Vagina (tissue), 2 donors: ENCODE measurements around the gene SAMD4A. TPM values are rescaled to one million over a fixed set of nuclear protein-coding genes. Genes with fewer than 3 reads are reported as not detected.
A peak's percentile ranks its signal among the peaks of the same experiment; 100 is the strongest.

Source experiments
- DNase-seq, 2 donors: peaks; one replicate each; pipeline ENCODE4 v3.0.0-alpha.2; 2017; ENCODE audit errors: extremely low spot score in 2 of 2
- H3K27ac ChIP-seq: fragments of 200-600 bp; sonication (generic); one replicate; pipeline ENCODE4 v1.5.1; 2019
- H3K27me3 ChIP-seq: fragments of 200-600 bp; sonication (generic); one replicate; pipeline ENCODE4 v1.5.1; 2019
- H3K36me3 ChIP-seq, 2 donors: fragments of 200-600 bp; sonication (generic); one replicate each; pipeline ENCODE4 v1.5.1; 2017 to 2019
- H3K4me1 ChIP-seq: fragments of 200-600 bp; sonication (generic); one replicate; pipeline ENCODE4 v1.5.1; 2019
- H3K4me3 ChIP-seq, 2 donors: fragments of 200-600 bp; sonication (generic); 1 replicate in 1 of 2; 2 replicates in 1 of 2; pipeline ENCODE4 v1.5.1; 2016 to 2019
- H3K9me3 ChIP-seq: fragments of 200-600 bp; sonication (generic); one replicate; pipeline ENCODE4 v1.5.1; 2019
- CTCF ChIP-seq, 3 experiments: fragments of 450-650 bp in 2 of 3; fragments of 200-600 bp in 1 of 3; sonication (generic) in 1 of 3; IDR thresholded peaks; one replicate each; pipeline ENCODE4 v1.5.1; 2017 to 2019; ENCODE audit warnings: antibody characterized with exemption in 3 of 3, mild to moderate bottlenecking in 2 of 3, moderate library complexity in 2 of 3
- POLR2A ChIP-seq, 2 donors: fragments of 450-650 bp; IDR thresholded peaks; one replicate each; pipeline ENCODE4 v1.6.1; 2017; ENCODE audit warnings: antibody characterized with exemption in 2 of 2, mild to moderate bottlenecking in 2 of 2, moderate library complexity in 2 of 2
- POLR2AphosphoS5 ChIP-seq, 2 donors: sonication (generic); formaldehyde crosslinking; IDR thresholded peaks; one replicate each; pipeline ENCODE4 v1.9.0; 2017; ENCODE audit warnings: antibody characterized with exemption in 2 of 2, mild to moderate bottlenecking in 2 of 2, low read depth in 1 of 2; ENCODE audit not compliant: insufficient read depth in 1 of 2
- intact Hi-C: fragments of 100-400 bp; cut with DNase I; formaldehyde crosslinking; loops from one replicate; pipeline ENCODE4 v1.15.1; 2023
- total RNA-seq: library from RNA; depleted of rRNA; stranded (reverse); fragments of >200 nt; gene quantifications from one replicate; pipeline ENCODE4 v1.2.3, GENCODE V29; 2016

The SAMD4A gene
- total RNA-seq, 1 donor from 2014 or later, result 43.0 TPM

GRCh38 chr14:54713379-54713778 is 146.5 kb downstream of the SAMD4A start:
- no peaks in the 10 kb centered on the region for H3K36me3 ChIP-seq
- H3K27me3 ChIP-seq, result no peaks in the 10 kb centered on the region
- DNase-seq, result no peak
- no peak overlapping the region for H3K4me3 ChIP-seq
- H3K4me1 ChIP-seq, result peaks cover 55% of the 10 kb centered on the region
- TF ChIP-seq POLR2A (IDR thresholded peaks at IDR 0.05) (no peak), CTCF (IDR thresholded peaks at IDR 0.05) (no peak), POLR2AphosphoS5 (IDR thresholded peaks at IDR 0.05; ENCODE audit: insufficient read depth in 1 of 2, low read depth in 1 of 2) (no peak)
- no peaks in the 10 kb centered on the region for H3K9me3 ChIP-seq
- intact Hi-C loops, result loop anchor here (5.0 kb wide), 1 partner anchor 59 kb away; no protein-coding TSS in a partner anchor
- peak overlapping the region; percentile 70 for H3K27ac ChIP-seq

- Histone ChIP-seq H3K27ac (peak overlapping the region; percentile 45), H3K4me1 (peaks cover 56% of the 10 kb centered on the region)
These were observed 148.3 kb downstream of the SAMD4A start for GRCh38 chr14:54715239-54715638.

GRCh38 chr14:54715811-54716210 is 148.9 kb downstream of the SAMD4A start:
- no peak overlapping the region for H3K4me3 ChIP-seq
- H3K36me3 ChIP-seq, result no peaks in the 10 kb centered on the region
- no peak for TF ChIP-seq CTCF (IDR thresholded peaks at IDR 0.05)
- TF ChIP-seq POLR2AphosphoS5 (IDR thresholded peaks at IDR 0.05; ENCODE audit: insufficient read depth in 1 of 2, low read depth in 1 of 2), result no peak
- no peak for TF ChIP-seq POLR2A (IDR thresholded peaks at IDR 0.05)
- no peak for DNase-seq
- peak overlapping the region; percentile 45 for H3K27ac ChIP-seq
- intact Hi-C loops, result no loop called here
- H3K9me3 ChIP-seq, result no peaks in the 10 kb centered on the region
- H3K27me3 ChIP-seq, result no peaks in the 10 kb centered on the region
- H3K4me1 ChIP-seq, result peaks cover 56% of the 10 kb centered on the region

More at GRCh38 chr14:54715239-54715638, 148.3 kb downstream of the SAMD4A start:
- no peak overlapping the region for H3K4me3 ChIP-seq
- H3K36me3 ChIP-seq, result no peaks in the 10 kb centered on the region
- intact Hi-C loops, result no loop called here
- TF ChIP-seq POLR2AphosphoS5 (IDR thresholded peaks at IDR 0.05; ENCODE audit: insufficient read depth in 1 of 2, low read depth in 1 of 2), result no peak
- TF ChIP-seq POLR2A (IDR thresholded peaks at IDR 0.05), result no peak
- TF ChIP-seq CTCF (IDR thresholded peaks at IDR 0.05), result no peak
- no peaks in the 10 kb centered on the region for H3K9me3 ChIP-seq
- no peaks in the 10 kb centered on the region for H3K27me3 ChIP-seq
- no peak for DNase-seq

- Histone ChIP-seq H3K4me3 (no peak overlapping the region), H3K36me3 (no peaks in the 10 kb centered on the region), H3K9me3 (no peaks in the 10 kb centered on the region), H3K4me1 (peaks cover 45% of the 10 kb centered on the region), H3K27me3 (no peaks in the 10 kb centered on the region), H3K27ac (no peak overlapping the region)
- no peak for TF ChIP-seq POLR2A (IDR thresholded peaks at IDR 0.05)
- no peak for TF ChIP-seq CTCF (IDR thresholded peaks at IDR 0.05)
- no peak for TF ChIP-seq POLR2AphosphoS5 (IDR thresholded peaks at IDR 0.05; ENCODE audit: insufficient read depth in 1 of 2, low read depth in 1 of 2)
- intact Hi-C loops, result no loop called here
- DNase-seq, result no peak
These were observed 149.9 kb downstream of the SAMD4A start for GRCh38 chr14:54716862-54717261.

- Histone ChIP-seq H3K4me1 (peaks cover 33% of the 10 kb centered on the region), H3K4me3 (no peak overlapping the region), H3K9me3 (no peaks in the 10 kb centered on the region), H3K27me3 (no peaks in the 10 kb centered on the region), H3K27ac (peak overlapping the region; percentile 46), H3K36me3 (no peaks in the 10 kb centered on the region)
- intact Hi-C loops, result no loop called here
- no peak for DNase-seq
- TF ChIP-seq CTCF (IDR thresholded peaks at IDR 0.05) (no peak), POLR2A (IDR thresholded peaks at IDR 0.05) (no peak), POLR2AphosphoS5 (IDR thresholded peaks at IDR 0.05; ENCODE audit: insufficient read depth in 1 of 2, low read depth in 1 of 2) (no peak)
These were observed 151.1 kb downstream of the SAMD4A start for GRCh38 chr14:54718046-54718445.
